CD8-positive, alpha-beta memory T cell (primary cell): ENCODE results near the gene CCDC8. TPM values are rescaled to one million over a fixed set of nuclear protein-coding genes. Genes with fewer than 3 reads are reported as not detected.

ENCODE experiments used
- CTCF ChIA-PET: fragments of 350-600 bp; sonication (Branson Sonifier 250); formaldehyde crosslinking; loops from one replicate; lab custom pipeline; 2021; ENCODE audit warnings: antibody characterized with exemption; lab: Charles Lee
- POLR2A ChIA-PET: fragments of 350-600 bp; sonication (Branson Sonifier 250); formaldehyde crosslinking; loops from one replicate; lab custom pipeline; 2021; ENCODE audit warnings: antibody characterized with exemption; lab: Charles Lee
- DNase-seq, 5 donors: peaks; one replicate each; pipeline versions ENCODE4 v3.0.0 to v3.0.0-alpha.2; 2020 to 2022; ENCODE audit warnings: mixed read lengths in 1 of 5
- H3K27ac ChIP-seq: one replicate; pipeline ENCODE4 v1.7.0; 2013; ENCODE audit warnings: low read depth, mild to moderate bottlenecking, low read length, moderate library complexity
- H3K27me3 ChIP-seq: 2 replicates; pipeline ENCODE4 v1.7.0; 2013; ENCODE audit warnings: low read length, mild to moderate bottlenecking; ENCODE audit not compliant: insufficient read depth, poor library complexity, severe bottlenecking
- H3K36me3 ChIP-seq: 2 replicates; pipeline ENCODE4 v1.7.0; 2013; ENCODE audit warnings: mild to moderate bottlenecking, low read length, moderate library complexity; ENCODE audit not compliant: insufficient read depth
- H3K4me1 ChIP-seq: 2 replicates; pipeline ENCODE4 v1.7.0; 2013; ENCODE audit warnings: mild to moderate bottlenecking, low read length, moderate library complexity; ENCODE audit not compliant: insufficient read depth
- H3K4me3 ChIP-seq: 2 replicates; pipeline ENCODE4 v1.7.0; 2013; ENCODE audit warnings: mild to moderate bottlenecking, low read length
- H3K9me3 ChIP-seq: 2 replicates; pipeline ENCODE4 v1.7.0; 2013; ENCODE audit warnings: mild to moderate bottlenecking, low read length
- H3K27ac Mint-ChIP-seq, 8 donors: one replicate each; pipeline ENCODE4 v1.8.0; 2020 to 2021; ENCODE audit warnings: mixed read lengths in 8 of 8, mild to moderate bottlenecking in 6 of 8, inconsistent platforms in 3 of 8, moderate library complexity in 3 of 8
- H3K27me3 Mint-ChIP-seq, 2 donors: one replicate each; pipeline ENCODE4 v1.8.0; 2020 to 2021; ENCODE audit warnings: mixed read lengths in 2 of 2, mild to moderate bottlenecking in 1 of 2, moderate library complexity in 1 of 2
- H3K36me3 Mint-ChIP-seq, 3 donors: one replicate each; pipeline ENCODE4 v1.8.0; 2020 to 2021; ENCODE audit warnings: mixed read lengths in 3 of 3, inconsistent platforms in 1 of 3, mild to moderate bottlenecking in 1 of 3
- H3K4me1 Mint-ChIP-seq, 3 donors: one replicate each; pipeline ENCODE4 v1.8.0; 2020 to 2021; ENCODE audit warnings: mixed read lengths in 3 of 3, inconsistent platforms in 1 of 3, mild to moderate bottlenecking in 1 of 3
- H3K4me3 Mint-ChIP-seq, 7 donors: one replicate each; pipeline ENCODE4 v1.8.0; 2020 to 2021; ENCODE audit warnings: mixed read lengths in 7 of 7, mild to moderate bottlenecking in 6 of 7, moderate library complexity in 4 of 7, inconsistent platforms in 2 of 7
- H3K9me3 Mint-ChIP-seq, 5 donors: one replicate each; pipeline ENCODE4 v1.8.0; 2020 to 2022; ENCODE audit warnings: mixed read lengths in 5 of 5, mild to moderate bottlenecking in 3 of 5, moderate library complexity in 2 of 5, inconsistent platforms in 1 of 5
- polyA plus RNA-seq: library from polyadenylated mRNA; unstranded; fragments of 300-500 nt; fragmentation: Illumina TruSeq; gene quantifications from one replicate; pipeline ENCODE4 v1.2.3, GENCODE V29; 2021
- total RNA-seq, 2 experiments: library from RNA; stranded (reverse); gene quantifications; one replicate each; pipeline ENCODE4 v1.2.3, GENCODE V29; 2021

CCDC8 gene
- total and polyA plus RNA-seq, 3 experiments from 2014 or later, result not detected

DNA sequence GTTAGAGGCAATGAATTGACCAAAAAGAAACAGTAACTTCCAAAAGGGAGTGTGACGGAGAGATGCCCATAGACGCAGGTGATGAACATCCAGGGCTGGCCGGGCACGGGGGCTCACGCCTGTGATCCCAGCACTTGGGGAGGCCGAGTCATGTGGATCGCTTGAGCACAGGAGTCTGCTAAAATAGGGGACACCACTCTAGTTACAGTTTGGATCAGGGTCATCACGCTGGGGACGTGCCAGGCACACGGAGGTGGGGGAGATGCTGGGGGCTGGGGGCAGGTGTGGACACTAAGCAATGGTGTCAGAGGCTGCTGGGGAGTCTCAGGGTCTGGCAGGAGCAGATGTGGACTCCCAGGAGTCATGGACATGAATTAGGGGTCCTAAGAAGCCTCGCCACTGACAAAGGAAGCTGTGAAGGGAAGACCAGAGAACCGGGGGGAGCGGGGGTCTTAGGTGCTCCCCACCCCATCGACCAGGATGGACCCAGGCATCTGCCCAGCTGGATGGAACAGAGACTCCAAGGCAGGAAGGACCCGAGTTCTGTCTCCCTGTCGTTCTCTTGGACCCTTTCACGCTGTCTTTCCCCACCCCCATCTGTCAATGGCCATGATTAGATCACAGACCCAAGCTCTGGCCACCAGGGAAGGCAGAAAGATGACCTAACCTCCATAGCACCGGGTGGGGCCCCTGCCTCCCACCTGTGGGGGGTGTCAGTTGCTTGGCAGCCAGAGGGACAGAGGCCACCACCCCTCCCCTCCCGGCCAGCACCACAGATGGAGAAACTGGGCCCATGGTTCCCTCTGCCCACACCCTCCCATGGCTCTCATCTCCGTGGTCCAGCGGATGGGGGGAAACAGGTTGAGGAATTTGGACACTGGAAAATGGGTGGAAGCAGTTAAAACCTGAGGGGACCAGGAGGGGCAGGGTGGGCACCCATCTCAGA lies 19.6 kb downstream of the CCDC8 start:
- H3K27ac Mint-ChIP-seq, result peak overlapping the region in 2 of 8 donors; percentile 37 to 59
- no peak overlapping the region for H3K4me3 ChIP-seq
- POLR2A ChIA-PET, result no interaction called here
- H3K27me3 Mint-ChIP-seq, result peaks cover 2 to 4% of the 10 kb centered on the region in 2 donors
- peaks cover 8% of the 10 kb centered on the region for H3K36me3 ChIP-seq
- peaks cover 4 to 39% (median 5%) of the 10 kb centered on the region in 3 donors for H3K36me3 Mint-ChIP-seq
- no peaks in the 10 kb centered on the region for H3K9me3 Mint-ChIP-seq
- peaks cover 3 to 10% (median 9%) of the 10 kb centered on the region in 3 donors for H3K4me1 Mint-ChIP-seq
- DNase-seq, result peak in 1 of 5 donors; percentile 38
- H3K9me3 ChIP-seq, result no peaks in the 10 kb centered on the region
- no peaks in the 10 kb centered on the region for H3K27me3 ChIP-seq
- H3K27ac ChIP-seq, result no peak overlapping the region
- CTCF ChIA-PET, result interaction anchor here (1.3 kb wide), 1 partner anchor 134 kb away, joined by 3 read pairs; no protein-coding TSS in a partner anchor
- no peaks in the 10 kb centered on the region for H3K4me1 ChIP-seq
- no peak overlapping the region for H3K4me3 Mint-ChIP-seq

DNA sequence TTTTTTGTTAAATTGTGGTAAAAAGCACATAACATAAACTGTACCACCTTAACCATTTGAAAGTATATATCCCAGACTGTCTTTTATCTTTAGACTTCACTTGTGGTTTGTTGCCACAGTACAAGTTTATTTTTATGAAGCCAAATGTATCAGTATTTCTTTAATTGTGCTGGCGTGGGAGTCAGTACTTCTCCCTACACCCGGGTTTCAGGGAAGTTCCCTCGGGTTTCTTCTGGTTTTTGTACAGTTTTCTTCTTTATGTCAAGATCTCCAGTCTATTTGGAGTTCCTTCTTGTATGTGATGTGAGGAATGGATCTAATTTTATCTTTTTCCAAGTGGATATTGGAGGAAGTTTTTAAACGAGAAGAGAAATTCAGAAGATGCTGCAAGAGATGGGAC lies 20.5 kb downstream of the CCDC8 start:
- POLR2A ChIA-PET, result no interaction called here
- Mint-ChIP-seq H3K4me3 (peak overlapping the region in 1 of 7 donors; percentile 5), H3K27ac (peak overlapping the region in 1 of 8 donors; percentile 59), H3K27me3 (no peaks in the 10 kb centered on the region), H3K9me3 (no peaks in the 10 kb centered on the region), H3K36me3 (peaks cover 5 to 48% (median 6%) of the 10 kb centered on the region in 3 donors), H3K4me1 (peaks cover 3 to 10% (median 9%) of the 10 kb centered on the region in 3 donors)
- H3K4me3 ChIP-seq, result no peak overlapping the region
- peaks cover 12% of the 10 kb centered on the region for H3K36me3 ChIP-seq
- DNase-seq, result no peak
- H3K4me1 ChIP-seq, result no peaks in the 10 kb centered on the region
- no peaks in the 10 kb centered on the region for H3K27me3 ChIP-seq
- no peaks in the 10 kb centered on the region for H3K9me3 ChIP-seq
- CTCF ChIA-PET, result interaction anchor here (1.2 kb wide), 1 partner anchor 112 kb away, joined by 3 read pairs; no protein-coding TSS in a partner anchor
- H3K27ac ChIP-seq, result no peak overlapping the region

DNA sequence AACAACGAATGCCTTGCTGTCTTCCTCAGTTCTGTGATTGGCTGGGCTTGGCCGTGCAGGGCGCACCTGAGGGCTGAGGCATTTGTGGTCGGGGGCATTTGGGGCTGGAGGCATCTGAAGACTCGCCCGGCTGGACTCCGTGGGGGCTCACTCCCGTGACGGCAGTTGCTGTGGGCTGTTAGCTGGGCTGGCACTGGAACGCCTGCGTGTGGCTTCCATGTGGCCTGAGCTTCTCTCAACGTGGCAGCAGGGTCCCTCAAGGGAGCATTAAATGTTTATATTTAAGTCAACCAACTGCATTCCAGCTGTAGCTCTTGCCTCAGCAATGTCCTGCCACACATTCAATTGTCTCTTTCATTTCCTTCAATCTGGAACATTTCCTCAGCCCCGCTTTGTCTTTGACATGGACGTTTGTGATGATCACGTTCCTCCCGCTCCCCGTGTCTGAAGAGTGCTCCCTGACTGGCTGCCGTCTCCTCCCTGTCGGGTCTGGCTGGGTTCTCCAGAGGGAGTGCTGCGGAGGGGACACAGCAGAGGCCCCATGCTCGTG lies 21.0 kb downstream of the CCDC8 start:
- CTCF ChIA-PET, result interaction anchor here (0.6 to 1.2 kb wide), 2 partner anchors 10 to 112 kb away, joined by 3 read pairs; no protein-coding TSS in a partner anchor
- no peak for DNase-seq
- peaks cover 5 to 53% (median 9%) of the 10 kb centered on the region in 3 donors for H3K36me3 Mint-ChIP-seq
- H3K4me3 ChIP-seq, result no peak overlapping the region
- POLR2A ChIA-PET, result no interaction called here
- H3K9me3 Mint-ChIP-seq, result no peaks in the 10 kb centered on the region
- peaks cover 3 to 10% (median 9%) of the 10 kb centered on the region in 3 donors for H3K4me1 Mint-ChIP-seq
- no peaks in the 10 kb centered on the region for H3K27me3 Mint-ChIP-seq
- no peak overlapping the region for H3K4me3 Mint-ChIP-seq
- no peaks in the 10 kb centered on the region for H3K4me1 ChIP-seq
- peaks cover 13% of the 10 kb centered on the region for H3K36me3 ChIP-seq
- H3K9me3 ChIP-seq, result no peaks in the 10 kb centered on the region
- H3K27ac ChIP-seq, result no peak overlapping the region
- H3K27me3 ChIP-seq, result no peaks in the 10 kb centered on the region
- peak overlapping the region in 1 of 8 donors; percentile 59 for H3K27ac Mint-ChIP-seq

DNA sequence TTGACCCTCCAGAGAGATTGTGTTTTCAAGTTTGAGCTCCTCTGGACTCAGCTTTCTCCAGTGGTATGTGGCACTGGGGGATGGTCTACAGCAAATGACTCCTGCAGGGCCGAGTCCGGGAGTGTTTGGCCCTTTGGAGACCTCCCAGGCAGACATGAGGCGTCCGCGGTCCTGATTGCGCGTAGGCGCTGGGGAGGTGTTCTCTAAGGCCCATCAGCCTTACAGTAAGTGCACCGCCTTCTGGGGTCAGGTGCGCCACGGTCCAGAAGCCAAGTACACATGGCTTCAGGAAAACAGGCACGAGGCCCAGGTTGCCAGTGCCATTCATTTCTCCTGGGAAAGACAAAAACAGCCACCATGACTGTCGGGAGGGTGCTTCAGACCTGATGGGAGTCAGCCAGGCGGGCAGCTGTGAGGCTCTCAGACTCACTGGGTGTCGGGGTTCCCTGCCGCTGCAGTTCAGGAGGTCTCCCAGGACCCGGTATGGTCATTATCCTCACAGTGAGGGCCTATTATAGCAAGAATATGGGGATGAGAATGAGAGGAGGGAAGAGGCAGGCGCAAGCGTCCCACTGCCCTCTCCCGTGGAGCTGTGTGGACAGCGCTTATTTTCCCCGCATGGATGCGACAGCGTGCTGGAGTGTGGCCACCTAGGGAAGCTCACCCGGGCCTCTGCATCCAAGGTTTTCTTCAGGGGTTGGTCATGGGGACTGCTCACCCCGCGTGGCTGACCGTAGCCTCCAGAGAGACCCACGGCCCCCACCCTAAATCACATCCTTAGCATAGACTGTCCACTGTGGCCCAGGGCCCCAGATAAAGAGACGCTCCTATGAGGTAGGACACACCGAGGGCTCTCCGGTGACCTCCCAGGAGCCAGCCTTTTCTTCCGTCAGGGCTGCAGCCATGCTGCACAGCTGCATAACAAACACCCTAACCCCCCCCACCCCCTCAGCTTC lies 21.8 kb downstream of the CCDC8 start:
- ChIA-PET CTCF (interaction anchor here (0.6 to 1.2 kb wide), 2 partner anchors 11 to 111 kb away, joined by 3 read pairs; no protein-coding TSS in a partner anchor), POLR2A (no interaction called here)

DNA sequence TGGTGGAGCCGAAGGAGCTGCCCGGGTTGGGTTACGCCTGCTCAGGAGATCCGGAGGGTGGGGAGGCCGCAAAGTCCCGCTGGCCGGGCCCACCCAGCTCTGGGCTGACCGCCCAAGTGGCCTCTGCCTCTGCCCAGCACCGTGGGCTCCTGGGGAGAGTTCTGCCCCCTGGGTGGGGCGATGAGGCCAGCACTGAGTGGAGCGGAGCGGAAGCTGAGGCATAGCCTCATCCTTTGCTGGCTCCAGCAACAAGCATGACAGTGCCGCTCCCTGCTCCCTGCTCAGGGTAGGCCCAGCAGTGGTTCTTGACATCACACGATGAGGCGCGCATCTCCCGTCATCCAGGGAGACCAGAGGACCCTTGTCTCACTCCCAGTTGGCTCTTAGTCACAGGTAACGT lies 22.5 kb downstream of the CCDC8 start:
- Histone ChIP-seq H3K27me3 (no peaks in the 10 kb centered on the region), H3K4me1 (no peaks in the 10 kb centered on the region), H3K36me3 (peaks cover 20% of the 10 kb centered on the region), H3K9me3 (no peaks in the 10 kb centered on the region), H3K4me3 (no peak overlapping the region), H3K27ac (no peak overlapping the region)
- Mint-ChIP-seq H3K27ac (peak overlapping the region in 1 of 8 donors; percentile 14), H3K36me3 (peaks cover 5 to 64% (median 12%) of the 10 kb centered on the region in 3 donors), H3K9me3 (no peaks in the 10 kb centered on the region), H3K27me3 (no peaks in the 10 kb centered on the region), H3K4me3 (no peak overlapping the region), H3K4me1 (peaks cover 3 to 10% (median 9%) of the 10 kb centered on the region in 3 donors)
- ChIA-PET POLR2A (no interaction called here), CTCF (no interaction called here)
- peak in 1 of 5 donors; percentile 8 for DNase-seq

More for the DNA sequence above, 21.8 kb downstream of the CCDC8 start:
- H3K36me3 Mint-ChIP-seq, result peaks cover 5 to 60% (median 9%) of the 10 kb centered on the region in 3 donors
- Histone ChIP-seq H3K4me1 (no peaks in the 10 kb centered on the region), H3K4me3 (no peak overlapping the region), H3K9me3 (no peaks in the 10 kb centered on the region), H3K27me3 (no peaks in the 10 kb centered on the region), H3K36me3 (peaks cover 20% of the 10 kb centered on the region), H3K27ac (no peak overlapping the region)
- no peak overlapping the region for H3K4me3 Mint-ChIP-seq
- H3K27me3 Mint-ChIP-seq, result no peaks in the 10 kb centered on the region
- peaks cover 3 to 10% (median 9%) of the 10 kb centered on the region in 3 donors for H3K4me1 Mint-ChIP-seq
- no peaks in the 10 kb centered on the region for H3K9me3 Mint-ChIP-seq
- H3K27ac Mint-ChIP-seq, result no peak overlapping the region
- DNase-seq, result peak in 1 of 5 donors; percentile 21

DNA sequence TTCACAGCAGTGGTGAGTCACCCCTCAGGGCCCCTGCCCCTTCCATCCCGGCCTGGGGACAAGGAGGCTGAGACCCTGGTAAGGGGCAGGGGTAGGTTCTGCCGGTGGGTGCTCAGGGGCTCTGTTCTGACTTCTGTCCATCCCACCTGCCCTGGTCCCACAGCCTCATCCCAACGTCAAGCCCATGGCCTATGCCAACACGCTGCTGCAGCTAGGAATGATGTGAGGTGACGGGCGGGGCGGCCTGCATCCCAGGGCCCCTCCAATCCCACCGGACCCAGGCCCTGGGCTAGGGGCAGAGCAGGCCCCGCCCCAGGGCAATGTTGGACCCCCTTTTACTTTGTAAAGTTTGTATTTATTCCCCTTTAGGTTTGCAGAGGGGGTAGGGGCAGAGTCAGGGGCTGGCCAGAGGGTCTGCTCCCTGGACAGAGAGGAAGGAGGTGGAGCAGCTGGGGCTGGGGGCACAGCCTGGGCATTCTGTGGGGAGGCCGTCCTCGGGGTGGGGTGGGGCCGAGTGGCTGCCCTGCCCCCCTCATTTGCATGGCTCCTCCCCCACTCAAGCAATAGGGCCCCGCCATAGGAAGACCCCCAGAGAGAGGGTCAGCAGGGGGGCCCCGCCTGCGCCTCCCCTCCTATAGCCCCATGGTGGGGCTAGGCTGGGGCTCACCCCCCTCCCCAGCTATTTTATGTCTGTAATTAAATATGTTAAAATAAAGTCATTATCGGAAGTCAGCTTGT lies 23.1 kb downstream of the CCDC8 start:
- Histone ChIP-seq H3K4me1 (no peaks in the 10 kb centered on the region), H3K36me3 (peaks cover 20% of the 10 kb centered on the region), H3K27me3 (no peaks in the 10 kb centered on the region), H3K9me3 (no peaks in the 10 kb centered on the region), H3K27ac (no peak overlapping the region), H3K4me3 (no peak overlapping the region)
- ChIA-PET POLR2A (no interaction called here), CTCF (interaction anchor here (0.9 kb wide), 1 partner anchor 147 kb away, joined by 3 read pairs; no protein-coding TSS in a partner anchor)
- H3K9me3 Mint-ChIP-seq, result no peaks in the 10 kb centered on the region
- peaks cover 3 to 7% (median 6%) of the 10 kb centered on the region in 3 donors for H3K4me1 Mint-ChIP-seq
- no peak overlapping the region for H3K4me3 Mint-ChIP-seq
- H3K27me3 Mint-ChIP-seq, result no peaks in the 10 kb centered on the region
- no peak overlapping the region for H3K27ac Mint-ChIP-seq
- peaks cover 5 to 65% (median 12%) of the 10 kb centered on the region in 3 donors for H3K36me3 Mint-ChIP-seq
- no peak for DNase-seq
